ENCODE results near the gene NRXN3.

NRXN3 gene

GRCh38 chr14:78131616-78132015, 38.6 kb upstream of the NRXN3 start:
- TF ChIP-seq, protein P1, sequence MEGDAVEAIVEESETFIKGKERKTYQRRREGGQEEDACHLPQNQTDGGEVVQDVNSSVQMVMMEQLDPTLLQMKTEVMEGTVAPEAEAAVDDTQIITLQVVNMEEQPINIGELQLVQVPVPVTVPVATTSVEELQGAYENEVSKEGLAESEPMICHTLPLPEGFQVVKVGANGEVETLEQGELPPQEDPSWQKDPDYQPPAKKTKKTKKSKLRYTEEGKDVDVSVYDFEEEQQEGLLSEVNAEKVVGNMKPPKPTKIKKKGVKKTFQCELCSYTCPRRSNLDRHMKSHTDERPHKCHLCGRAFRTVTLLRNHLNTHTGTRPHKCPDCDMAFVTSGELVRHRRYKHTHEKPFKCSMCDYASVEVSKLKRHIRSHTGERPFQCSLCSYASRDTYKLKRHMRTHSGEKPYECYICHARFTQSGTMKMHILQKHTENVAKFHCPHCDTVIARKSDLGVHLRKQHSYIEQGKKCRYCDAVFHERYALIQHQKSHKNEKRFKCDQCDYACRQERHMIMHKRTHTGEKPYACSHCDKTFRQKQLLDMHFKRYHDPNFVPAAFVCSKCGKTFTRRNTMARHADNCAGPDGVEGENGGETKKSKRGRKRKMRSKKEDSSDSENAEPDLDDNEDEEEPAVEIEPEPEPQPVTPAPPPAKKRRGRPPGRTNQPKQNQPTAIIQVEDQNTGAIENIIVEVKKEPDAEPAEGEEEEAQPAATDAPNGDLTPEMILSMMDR (conservative IDR thresholded peaks at IDR 0.05; ENCODE audit: low read length) = no peak
- H3K4me3 ChIP-seq (ENCODE audit: low read length) = no peak overlapping the region
- DNase-seq (ENCODE audit: low read depth) = no peak

GRCh38 chr14:78135450-78135891, 34.7 kb upstream of the NRXN3 start:
- no peak for DNase-seq (ENCODE audit: low read depth)
- TF ChIP-seq, protein P1 (conservative IDR thresholded peaks at IDR 0.05; ENCODE audit: low read length) = no peak
- no peak overlapping the region for H3K4me3 ChIP-seq (ENCODE audit: low read length)

DNA sequence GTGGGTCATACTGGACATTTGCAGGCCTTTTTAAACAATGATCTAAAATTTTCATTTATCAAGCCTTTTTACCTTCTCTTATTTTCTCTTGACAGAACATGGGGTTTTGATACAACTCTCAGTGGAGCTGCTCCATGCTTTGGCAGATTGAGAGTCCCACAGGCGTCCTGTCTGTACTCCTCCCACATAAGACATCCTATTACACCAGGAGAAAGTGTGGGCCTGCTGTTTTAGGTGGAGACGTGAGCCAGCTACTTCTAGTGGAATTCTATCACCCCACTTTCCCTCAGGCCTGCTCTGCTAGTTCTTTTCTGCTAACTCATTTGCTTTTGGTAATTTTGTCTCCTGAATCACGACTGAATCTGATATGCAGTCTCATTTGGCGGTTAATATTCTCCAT, 33.5 kb upstream of the NRXN3 start:
- no peak for DNase-seq (ENCODE audit: low read depth)
- TF ChIP-seq, protein P1 (conservative IDR thresholded peaks at IDR 0.05; ENCODE audit: low read length) = no peak
- H3K4me3 ChIP-seq (ENCODE audit: low read length) = no peak overlapping the region

GRCh38 chr14:78141590-78141989, 28.6 kb upstream of the NRXN3 start:
- TF ChIP-seq, protein P1 (conservative IDR thresholded peaks at IDR 0.05; ENCODE audit: low read length) = no peak
- H3K4me3 ChIP-seq (ENCODE audit: low read length) = no peak overlapping the region
- DNase-seq (ENCODE audit: low read depth) = no peak

DNA sequence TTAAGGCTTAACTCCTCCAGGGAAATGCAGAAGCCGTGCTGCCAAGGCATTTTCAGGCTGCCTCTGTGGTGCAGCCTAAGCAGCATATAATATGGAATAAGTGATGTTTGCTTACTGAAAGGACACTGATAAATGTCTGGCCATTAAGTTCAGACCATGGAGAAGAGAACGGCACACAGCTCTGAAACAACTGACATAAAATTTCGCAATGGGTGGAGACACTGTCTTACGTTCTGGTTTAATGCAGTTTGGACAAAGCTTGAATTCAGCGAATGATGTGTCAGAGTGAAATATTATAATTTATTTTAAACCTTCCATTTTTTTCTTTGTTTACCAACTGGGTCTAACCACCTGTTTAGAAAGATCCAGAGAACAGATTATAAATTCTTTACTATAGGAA, 27.2 kb upstream of the NRXN3 start:
- DNase-seq (ENCODE audit: low read depth) = no peak
- H3K4me3 ChIP-seq (ENCODE audit: low read length) = no peak overlapping the region
- TF ChIP-seq, protein P1 (conservative IDR thresholded peaks at IDR 0.05; ENCODE audit: low read length) = no peak

DNA sequence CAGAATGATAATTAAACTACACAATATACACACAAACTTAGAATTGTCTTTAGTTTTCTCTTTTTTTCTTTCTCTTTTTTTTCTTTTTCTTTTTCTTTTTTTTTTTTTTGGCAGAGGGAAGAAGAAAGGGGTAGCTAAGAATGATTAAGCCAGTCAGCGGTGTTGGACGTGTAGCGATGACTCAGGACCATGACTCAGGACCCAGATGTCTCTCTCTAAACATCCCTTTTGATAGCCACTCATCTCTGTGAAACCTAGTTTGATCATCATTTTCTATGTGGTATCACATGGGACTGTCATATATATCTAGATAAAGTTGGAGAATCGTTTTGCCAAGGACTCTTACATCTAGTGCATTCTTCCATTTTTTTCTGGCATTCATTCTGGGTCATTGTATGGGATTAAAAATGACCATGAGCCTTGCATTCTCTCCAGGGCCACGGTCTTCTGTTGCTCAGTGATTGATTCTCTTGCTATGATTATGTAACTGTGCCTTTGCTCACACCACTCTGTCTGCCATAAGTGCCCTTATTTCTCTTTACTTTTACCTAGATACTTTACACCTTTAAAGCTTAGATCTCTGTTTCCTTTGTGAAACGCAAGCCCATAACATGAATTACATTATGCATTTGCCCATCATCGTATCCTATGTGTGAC, 26.6 kb upstream of the NRXN3 start:
- TF ChIP-seq, protein P1 (conservative IDR thresholded peaks at IDR 0.05; ENCODE audit: low read length) = no peak
- no peak overlapping the region for H3K4me3 ChIP-seq (ENCODE audit: low read length)
- DNase-seq (ENCODE audit: low read depth) = no peak
